Spleen (tissue), 11 donors: Measurements from ENCODE around the gene FBXO48. TPM values are rescaled to one million over a fixed set of nuclear protein-coding genes. Genes with fewer than 3 reads are reported as not detected.
A peak's percentile ranks its signal among the peaks of the same experiment; 100 is the strongest.

Source experiments
- DNase-seq: peaks from one replicate; pipeline ENCODE4 v3.0.0-alpha.2; 2020
- H3K27ac ChIP-seq, 8 donors: fragments of 200-600 bp; sonication (generic) in 7 of 8; 1 replicate in 4 of 8; 2 replicates in 4 of 8; pipeline versions ENCODE4 v1.5.0 to v1.8.0; 2016 to 2021; ENCODE audit warnings: inconsistent platforms in 4 of 8, mild to moderate bottlenecking in 4 of 8, moderate library complexity in 1 of 8
- H3K27me3 ChIP-seq, 7 donors: fragments of 200-600 bp; sonication (generic) in 6 of 7; replicated peaks in 1 of 7; 1 replicate in 4 of 7; 2 replicates in 3 of 7; pipeline versions ENCODE4 v1.5.0 to v1.8.0; 2016 to 2021; ENCODE audit warnings: inconsistent platforms in 3 of 7, mild to moderate bottlenecking in 1 of 7
- H3K36me3 ChIP-seq, 6 donors: fragments of 200-600 bp; sonication (generic) in 5 of 6; 1 replicate in 4 of 6; 2 replicates in 2 of 6; pipeline versions ENCODE4 v1.5.0 to v1.8.0; 2016 to 2021; ENCODE audit warnings: inconsistent platforms in 2 of 6
- H3K4me1 ChIP-seq, 6 donors: fragments of 200-600 bp; sonication (generic) in 5 of 6; 1 replicate in 3 of 6; 2 replicates in 3 of 6; pipeline versions ENCODE4 v1.5.0 to v1.8.0; 2016 to 2021; ENCODE audit warnings: inconsistent platforms in 3 of 6
- H3K4me3 ChIP-seq, 8 donors: fragments of 200-600 bp; sonication (generic) in 7 of 8; 1 replicate in 4 of 8; 2 replicates in 4 of 8; pipeline versions ENCODE4 v1.5.0 to v1.8.0; 2016 to 2021; ENCODE audit warnings: inconsistent platforms in 4 of 8, mild to moderate bottlenecking in 4 of 8, moderate library complexity in 2 of 8
- H3K9me3 ChIP-seq, 8 donors: fragments of 200-600 bp; sonication (generic) in 7 of 8; 1 replicate in 4 of 8; 2 replicates in 4 of 8; pipeline versions ENCODE4 v1.5.0 to v1.8.0; 2016 to 2021; ENCODE audit warnings: inconsistent platforms in 4 of 8
- CTCF ChIP-seq, 11 experiments: fragments of 200-600 bp in 7 of 11; fragments of 450-650 bp in 4 of 11; sonication (generic) in 4 of 11; IDR thresholded peaks in 8 of 11; conservative IDR thresholded peaks in 3 of 11; 1 replicate in 7 of 11; 2 replicates in 4 of 11; pipeline versions ENCODE4 v1.4.0 to v1.8.0; 2016 to 2021; ENCODE audit warnings: antibody characterized with exemption in 11 of 11, inconsistent platforms in 4 of 11, mild to moderate bottlenecking in 1 of 11
- POLR2A ChIP-seq, 3 donors: fragments of 450-650 bp; IDR thresholded peaks; one replicate each; pipeline ENCODE4 v1.5.1; 2017; ENCODE audit warnings: antibody characterized with exemption in 3 of 3, mild to moderate bottlenecking in 1 of 3
- POLR2AphosphoS5 ChIP-seq, 3 donors: sonication (generic); formaldehyde crosslinking; IDR thresholded peaks; one replicate each; pipeline ENCODE4 v1.5.1; 2017; ENCODE audit warnings: antibody characterized with exemption in 3 of 3
- WGBS, 5 donors: extraction: QIAGEN DNeasy Blood & Tissue Kit in 3 of 5; methylation state at CpG; one replicate each; pipeline versions ENCODE4 v1.1.5 to v1.1.7; 2013 to 2018; 5-methylcytosine and 5-hydroxymethylcytosine counted together
- intact Hi-C: fragments of 100-400 bp; cut with DNase I; formaldehyde crosslinking; loops from one replicate; pipeline ENCODE4 v1.15.0; 2023; ENCODE audit warnings: low total_unique reads
- polyA plus RNA-seq, 3 donors: library from polyadenylated mRNA; stranded (reverse); fragments of 200-250 nt; gene quantifications; one replicate each; pipeline ENCODE4 v1.2.1, GENCODE V29; 2013
- total RNA-seq, 7 donors: library from RNA; depleted of rRNA in 3 of 7; stranded (reverse); fragments of >200 nt in 3 of 7; fragmentation: NEBNext Ultra II Directional in 4 of 7; extraction: Animal tissue kit (Norgen Biotek cat#: 25700) in 4 of 7; gene quantifications; one replicate each; pipeline versions ENCODE4 v1.1.0 to v1.2.1, GENCODE V29; 2016 to 2021
- donor health status: healthy with polysubstance abuse.
- donor health status: DM: no; HTN: no; CAD: no; lungs with moderate emphysema.
- donor health status: DM: no; HTN: no; CAD: no.
- donor health status: Bipolar disorder and iron deficiency.
- donor health status: healthy.
- donor health status: DM: no; HTN: no; CAD: no.
- donor health status: DM: yes; HTN: yes; CAD: no.

Gene FBXO48
- total and polyA plus RNA-seq, 10 donors, result 0.72 to 2.6 (median 1.7) TPM

- no peak for DNase-seq
- TF ChIP-seq CTCF (IDR thresholded peaks at IDR 0.05 in 8 of 11, conservative IDR thresholded peaks at IDR 0.05 in 3 of 11), result no peak
- TF ChIP-seq POLR2AphosphoS5 (IDR thresholded peaks at IDR 0.05), result no peak
- no peak for TF ChIP-seq POLR2A (IDR thresholded peaks at IDR 0.05)
- Histone ChIP-seq H3K27ac (no peak overlapping the region), H3K4me1 (peaks cover 34 to 77% (median 50%) of the 10 kb centered on the region in 6 donors), H3K36me3 (no peaks in the 10 kb centered on the region), H3K4me3 (no peak overlapping the region), H3K9me3 (no peaks in the 10 kb centered on the region), H3K27me3 (no peaks in the 10 kb centered on the region)
- intact Hi-C loops, result no loop called here
- WGBS, 5 donors, result 93 to 98% (median 96%) methylated on average over 8 to 9 of the region's 9 CpGs
Measured at GRCh38 chr2:68416081-68416675, 50.9 kb downstream of the FBXO48 start.

GRCh38 chr2:68415521-68415920, 51.6 kb downstream of the FBXO48 start:
- TF ChIP-seq POLR2A (IDR thresholded peaks at IDR 0.05) (no peak), POLR2AphosphoS5 (IDR thresholded peaks at IDR 0.05) (no peak), CTCF (IDR thresholded peaks at IDR 0.05 in 8 of 11, conservative IDR thresholded peaks at IDR 0.05 in 3 of 11) (no peak)
- no peaks in the 10 kb centered on the region for H3K9me3 ChIP-seq
- H3K27ac ChIP-seq, result no peak overlapping the region
- H3K27me3 ChIP-seq, result no peaks in the 10 kb centered on the region
- H3K36me3 ChIP-seq, result no peaks in the 10 kb centered on the region
- no peak overlapping the region for H3K4me3 ChIP-seq
- no peak for DNase-seq
- H3K4me1 ChIP-seq, result peaks cover 34 to 78% (median 55%) of the 10 kb centered on the region in 6 donors
- intact Hi-C loops, result no loop called here

- no peaks in the 10 kb centered on the region for H3K27me3 ChIP-seq
- no peak overlapping the region for H3K4me3 ChIP-seq
- TF ChIP-seq POLR2AphosphoS5 (IDR thresholded peaks at IDR 0.05), result no peak
- TF ChIP-seq CTCF (IDR thresholded peaks at IDR 0.05 in 8 of 11, conservative IDR thresholded peaks at IDR 0.05 in 3 of 11), result no peak
- TF ChIP-seq POLR2A (IDR thresholded peaks at IDR 0.05), result no peak
- intact Hi-C loops, result no loop called here
- no peaks in the 10 kb centered on the region for H3K36me3 ChIP-seq
- 74 to 92% (median 76%) methylated on average over 3 of the region's 3 CpGs for WGBS, 5 donors
- H3K27ac ChIP-seq, result peak overlapping the region in 1 of 8 donors; percentile 78
- no peaks in the 10 kb centered on the region for H3K9me3 ChIP-seq
- DNase-seq, result no peak
- H3K4me1 ChIP-seq, result peaks cover 33 to 76% (median 48%) of the 10 kb centered on the region in 6 donors
Measured at GRCh38 chr2:68414876-68415275, 52.2 kb downstream of the FBXO48 start.

GRCh38 chr2:68414452-68414851, 52.6 kb downstream of the FBXO48 start:
- Histone ChIP-seq H3K4me3 (no peak overlapping the region), H3K9me3 (no peaks in the 10 kb centered on the region), H3K27ac (peak overlapping the region in 1 of 8 donors; percentile 78), H3K4me1 (peaks cover 33 to 73% (median 45%) of the 10 kb centered on the region in 6 donors), H3K27me3 (no peaks in the 10 kb centered on the region), H3K36me3 (no peaks in the 10 kb centered on the region)
- intact Hi-C loops, result no loop called here
- no peak for DNase-seq
- TF ChIP-seq POLR2A (IDR thresholded peaks at IDR 0.05) (no peak), POLR2AphosphoS5 (IDR thresholded peaks at IDR 0.05) (no peak), CTCF (IDR thresholded peaks at IDR 0.05 in 8 of 11, conservative IDR thresholded peaks at IDR 0.05 in 3 of 11) (no peak)
